HCT116 (cell line): Measurements from ENCODE around the gene ARGLU1. TPM values are rescaled to one million over a fixed set of nuclear protein-coding genes. Genes with fewer than 3 reads are reported as not detected.

Experiments
- ATAC-seq: fragments of 200-7000 bp; cut with Tn5 transposase; 2 replicates; pipeline ENCODE4 v1.9.1; 2020; ENCODE audit warnings: mild to moderate bottlenecking, moderate library complexity
- BruUV-seq: library from RNA; stranded (reverse); fragments of 400-500 nt; replicated peaks from 2 replicates; lab custom pipeline; 2021; lab: Mats Ljungman, UMichigan
- CTCF ChIA-PET: fragments of 300-600 bp; sonication (Branson Sonifier 250); formaldehyde crosslinking; loops from one replicate; lab custom pipeline; 2021; ENCODE audit warnings: antibody characterized with exemption; lab: Charles Lee
- POLR2A ChIA-PET: fragments of 300-600, 350-600 bp; sonication (Branson Sonifier 250); formaldehyde crosslinking; loops from one replicate; lab custom pipeline; 2021; ENCODE audit warnings: antibody characterized with exemption; lab: Charles Lee
- RAD21 ChIA-PET, 2 experiments: fragments of 300-600 bp; sonication (Branson Sonifier 250); formaldehyde crosslinking; loops; one replicate each; lab custom pipeline; 2023; ENCODE audit warnings: low total read pairs in 2 of 2; ENCODE audit not compliant: uncharacterized antibody in 2 of 2, unreplicated experiment in 2 of 2, low non-redundant PET in 1 of 2; lab: Charles Lee
- DNase-seq: peaks from one replicate; pipeline ENCODE4 v3.0.0-alpha.2; 2010; ENCODE audit warnings: low read depth, low spot score
- H2AFZ ChIP-seq: fragments of 200-600 bp; shearing (Covaris generic), sonication (generic); 2 replicates; pipeline ENCODE4 v1.6.1; 2017; ENCODE audit warnings: low read depth, mixed run types, mixed read lengths, antibody characterized with exemption, low read length; ENCODE audit not compliant: poor library complexity, severe bottlenecking
- H3K27ac ChIP-seq: 2 replicates; pipeline ENCODE4 v1.5.1; 2012; ENCODE audit warnings: low read depth, low read length
- H3K27me3 ChIP-seq: fragments of 200-600 bp; sonication (generic); 2 replicates; pipeline ENCODE4 v1.6.1; 2016; ENCODE audit warnings: mixed run types, low read length, mixed read lengths; ENCODE audit not compliant: insufficient read depth
- H3K36me3 ChIP-seq, 2 experiments: fragments of 200-500 bp in 1 of 2; fragments of 200-600 bp in 1 of 2; sonication (Bioruptor generic) in 1 of 2; sonication (generic) in 1 of 2; 2 replicates each; pipeline versions ENCODE4 v1.5.1 to v1.6.1; 2014 to 2016; ENCODE audit warnings: low read length in 2 of 2, inconsistent platforms in 1 of 2, mixed read lengths in 1 of 2, mixed run types in 1 of 2; ENCODE audit not compliant: insufficient read depth in 2 of 2, control insufficient read depth in 1 of 2
- H3K4me1 ChIP-seq, 2 experiments: fragments of 200-600 bp in 1 of 2; sonication (generic) in 1 of 2; 2 replicates each; pipeline versions ENCODE4 v1.5.1 to v1.6.1; 2012 to 2017; ENCODE audit warnings: low read length in 2 of 2, inconsistent platforms in 1 of 2, mild to moderate bottlenecking in 1 of 2, mixed read lengths in 1 of 2, mixed run types in 1 of 2, moderate library complexity in 1 of 2; ENCODE audit not compliant: insufficient read depth in 2 of 2, control insufficient read depth in 1 of 2
- H3K4me2 ChIP-seq: fragments of 200-600 bp; sonication (generic); 2 replicates; pipeline ENCODE4 v1.6.1; 2017; ENCODE audit warnings: mixed run types, low read length, mixed read lengths
- H3K4me3 ChIP-seq, 2 experiments: fragments of 200-600 bp in 1 of 2; sonication (generic) in 1 of 2; replicated peaks in 1 of 2; 2 replicates each; pipeline ENCODE4 v1.5.1; 2011 to 2016; ENCODE audit warnings: low read length in 2 of 2, control low read depth in 1 of 2, low read depth in 1 of 2, mild to moderate bottlenecking in 1 of 2, mixed read lengths in 1 of 2, mixed run types in 1 of 2
- H3K79me2 ChIP-seq: fragments of 200-600 bp; sonication (generic); 2 replicates; pipeline ENCODE4 v1.6.1; 2017; ENCODE audit warnings: mild to moderate bottlenecking, mixed run types, low read length, moderate library complexity, mixed read lengths; ENCODE audit not compliant: insufficient read depth
- H3K9ac ChIP-seq: fragments of 200-600 bp; sonication (generic); 2 replicates; pipeline ENCODE4 v1.6.1; 2016; ENCODE audit warnings: low read length, mixed read lengths
- H3K9me2 ChIP-seq: fragments of 200-600 bp; sonication (generic), shearing (Covaris generic); 2 replicates; pipeline ENCODE4 v1.6.1; 2017; ENCODE audit warnings: mixed run types, mild to moderate bottlenecking, moderate library complexity; ENCODE audit not compliant: insufficient read depth
- H3K9me3 ChIP-seq, 2 experiments: fragments of 200-500 bp in 1 of 2; fragments of 200-600 bp in 1 of 2; sonication (Bioruptor generic) in 1 of 2; sonication (generic) in 1 of 2; 2 replicates each; pipeline ENCODE4 v1.6.1; 2014 to 2017; ENCODE audit warnings: low read length in 2 of 2, mixed read lengths in 2 of 2, inconsistent platforms in 1 of 2, low read depth in 1 of 2, mild to moderate bottlenecking in 1 of 2, mixed run types in 1 of 2, moderate library complexity in 1 of 2; ENCODE audit not compliant: control insufficient read depth in 1 of 2, insufficient read depth in 1 of 2
- H4K20me1 ChIP-seq: fragments of 200-600 bp; sonication (generic), shearing (Covaris generic); 2 replicates; pipeline ENCODE4 v1.6.1; 2017; ENCODE audit warnings: mixed run types, mild to moderate bottlenecking, moderate library complexity; ENCODE audit not compliant: insufficient read depth
- CBX3 ChIP-seq: IDR thresholded peaks from 2 replicates; pipeline ENCODE4 v1.6.1; 2012; ENCODE audit warnings: low read depth
- CEBPB ChIP-seq: IDR thresholded peaks from 2 replicates; pipeline ENCODE4 v1.6.1; 2012; ENCODE audit warnings: low read depth
- ELF1 ChIP-seq: IDR thresholded peaks from 2 replicates; pipeline ENCODE4 v1.6.1; 2012; ENCODE audit warnings: low read depth, borderline replicate concordance
- EZH2 ChIP-seq: fragments of 200-600 bp; sonication (generic); IDR thresholded peaks from 2 replicates; pipeline ENCODE4 v1.6.1; 2017; ENCODE audit warnings: antibody characterized with exemption, mixed run types
- EZH2phosphoT487 ChIP-seq: fragments of 200-600 bp; IDR thresholded peaks from 2 replicates; pipeline ENCODE4 v1.6.1; 2018; ENCODE audit warnings: antibody characterized with exemption, borderline replicate concordance
- JUND ChIP-seq: IDR thresholded peaks from 2 replicates; pipeline ENCODE4 v1.6.1; 2012
- MAX ChIP-seq: IDR thresholded peaks from 2 replicates; pipeline ENCODE4 v1.6.1; 2012
- REST ChIP-seq: IDR thresholded peaks from 2 replicates; pipeline ENCODE4 v1.6.1; 2012; ENCODE audit warnings: low read depth
- SIN3A ChIP-seq: IDR thresholded peaks from 2 replicates; pipeline ENCODE4 v1.6.1; 2012; ENCODE audit warnings: low read depth
- SP1 ChIP-seq: IDR thresholded peaks from 2 replicates; pipeline ENCODE4 v1.6.1; 2012; ENCODE audit warnings: low read depth
- TCF7L2 ChIP-seq: IDR thresholded peaks from 2 replicates; pipeline ENCODE4 v1.7.0; 2011; ENCODE audit warnings: borderline replicate concordance, inconsistent platforms; ENCODE audit not compliant: insufficient read depth, insufficient read length; ENCODE audit errors: extremely low read depth
- ZBTB33 ChIP-seq: IDR thresholded peaks from 2 replicates; pipeline ENCODE4 v1.6.1; 2011; ENCODE audit warnings: mild to moderate bottlenecking, low read length, moderate library complexity; ENCODE audit not compliant: insufficient replicate concordance; ENCODE audit errors: extremely low read depth
- ZFX ChIP-seq: fragments of 450-650 bp; IDR thresholded peaks from 2 replicates; pipeline ENCODE4 v1.6.1; 2017
- ZNF274 ChIP-seq: fragments of 200-500 bp; sonication (Bioruptor generic); IDR thresholded peaks from 2 replicates; pipeline ENCODE4 v1.6.1; 2014; ENCODE audit warnings: mild to moderate bottlenecking, low read depth, low read length, inconsistent platforms
- intact Hi-C: fragments of 100-400 bp; cut with micrococcal nuclease; formaldehyde crosslinking; loops from 2 replicates; pipeline ENCODE4 v1.10.0; 2022
- total RNA-seq: library from RNA; stranded (reverse); gene quantifications from one replicate; pipeline ENCODE4 v1.2.1, GENCODE V29; 2021; ENCODE audit not compliant: unreplicated experiment
- TF ChIP-seq, protein P1 (sequence below), 3 experiments: fragments of 200-600 bp in 1 of 3; sonication (generic) in 1 of 3; IDR thresholded peaks in 2 of 3; conservative IDR thresholded peaks in 1 of 3; 2 replicates each; pipeline ENCODE4 v1.5.1; 2012 to 2017; ENCODE audit warnings: low read depth in 2 of 3, low read length in 2 of 3, antibody characterized with exemption in 1 of 3, borderline replicate concordance in 1 of 3, control low read depth in 1 of 3, mild to moderate bottlenecking in 1 of 3, mixed read lengths in 1 of 3, mixed run types in 1 of 3, moderate library complexity in 1 of 3; ENCODE audit not compliant: insufficient read depth in 1 of 3
- TF ChIP-seq, protein P2 (sequence below): IDR thresholded peaks from 2 replicates; pipeline ENCODE4 v1.6.1; 2012

The ARGLU1 gene
- total RNA-seq, 1 experiment from 2014 or later, result 57.8 TPM

- ATAC-seq (no peak), DNase-seq (no peak)
- H3K9me2 ChIP-seq, result no peaks in the 10 kb centered on the region
- BruUV-seq, result no TSS peak
- H3K36me3 ChIP-seq, result no peaks in the 10 kb centered on the region
- peaks cover 10 to 19% of the 10 kb centered on the region in 2 experiments for H3K4me1 ChIP-seq
- H2AFZ ChIP-seq, result no peak overlapping the region
- H3K4me3 ChIP-seq, result no peak overlapping the region
- no peak overlapping the region for H3K27ac ChIP-seq
- H3K9me3 ChIP-seq, result no peaks in the 10 kb centered on the region
- TF ChIP-seq ZFX (no peak), SP1 (no peak), ELF1 (no peak), TCF7L2 (no peak), SIN3A (no peak), EZH2 (no peak), EZH2phosphoT487 (no peak), ZBTB33 (no peak), JUND (no peak), REST (no peak), CBX3 (no peak), CEBPB (no peak), MAX (no peak), ZNF274 (no peak)
- TF ChIP-seq, protein P1, sequence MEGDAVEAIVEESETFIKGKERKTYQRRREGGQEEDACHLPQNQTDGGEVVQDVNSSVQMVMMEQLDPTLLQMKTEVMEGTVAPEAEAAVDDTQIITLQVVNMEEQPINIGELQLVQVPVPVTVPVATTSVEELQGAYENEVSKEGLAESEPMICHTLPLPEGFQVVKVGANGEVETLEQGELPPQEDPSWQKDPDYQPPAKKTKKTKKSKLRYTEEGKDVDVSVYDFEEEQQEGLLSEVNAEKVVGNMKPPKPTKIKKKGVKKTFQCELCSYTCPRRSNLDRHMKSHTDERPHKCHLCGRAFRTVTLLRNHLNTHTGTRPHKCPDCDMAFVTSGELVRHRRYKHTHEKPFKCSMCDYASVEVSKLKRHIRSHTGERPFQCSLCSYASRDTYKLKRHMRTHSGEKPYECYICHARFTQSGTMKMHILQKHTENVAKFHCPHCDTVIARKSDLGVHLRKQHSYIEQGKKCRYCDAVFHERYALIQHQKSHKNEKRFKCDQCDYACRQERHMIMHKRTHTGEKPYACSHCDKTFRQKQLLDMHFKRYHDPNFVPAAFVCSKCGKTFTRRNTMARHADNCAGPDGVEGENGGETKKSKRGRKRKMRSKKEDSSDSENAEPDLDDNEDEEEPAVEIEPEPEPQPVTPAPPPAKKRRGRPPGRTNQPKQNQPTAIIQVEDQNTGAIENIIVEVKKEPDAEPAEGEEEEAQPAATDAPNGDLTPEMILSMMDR (IDR thresholded peaks at IDR 0.05 in 2 of 3, conservative IDR thresholded peaks at IDR 0.05 in 1 of 3; ENCODE audit: borderline replicate concordance in 1 of 3, insufficient read depth in 1 of 3, low read depth in 2 of 3, low read length in 2 of 3), result no peak
- TF ChIP-seq, protein P2, sequence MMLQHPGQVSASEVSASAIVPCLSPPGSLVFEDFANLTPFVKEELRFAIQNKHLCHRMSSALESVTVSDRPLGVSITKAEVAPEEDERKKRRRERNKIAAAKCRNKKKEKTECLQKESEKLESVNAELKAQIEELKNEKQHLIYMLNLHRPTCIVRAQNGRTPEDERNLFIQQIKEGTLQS, result no peak
- H4K20me1 ChIP-seq, result no peaks in the 10 kb centered on the region
- H3K9ac ChIP-seq, result no peak overlapping the region
- no peak overlapping the region for H3K4me2 ChIP-seq
- ChIA-PET RAD21 (no interaction called here), CTCF (no interaction called here), POLR2A (no interaction called here)
- H3K79me2 ChIP-seq, result no peaks in the 10 kb centered on the region
- intact Hi-C loops, result no loop called here
- no peaks in the 10 kb centered on the region for H3K27me3 ChIP-seq
Observed at GRCh38 chr13:106573868-106574267, 5.9 kb upstream of the ARGLU1 start.
